HepG2 (cell line): ENCODE results near the gene GEMIN2. TPM values are rescaled to one million over a fixed set of nuclear protein-coding genes. Genes with fewer than 3 reads are reported as not detected.

ENCODE experiments used
- CHCHD3 ChIP-seq: sonication (generic); formaldehyde crosslinking; IDR thresholded peaks from 2 replicates; pipeline ENCODE4 v1.8.0; 2022; ENCODE audit warnings: mild to moderate bottlenecking, missing genetic modification reagents, moderate library complexity
- DNMT3B ChIP-seq: conservative IDR thresholded peaks from 2 replicates; pipeline ENCODE4 v1.6.1; 2016; ENCODE audit warnings: missing biosample characterization, control low read depth
- ELF3 ChIP-seq: IDR thresholded peaks from 2 replicates; pipeline ENCODE4 v1.6.1; 2016; ENCODE audit warnings: missing genetic modification reagents, missing compliant biosample characterization
- ERF ChIP-seq: IDR thresholded peaks from 2 replicates; pipeline ENCODE4 v1.6.1; 2018; ENCODE audit warnings: missing biosample characterization, missing genetic modification reagents
- FOXC1 ChIP-seq: sonication (generic); formaldehyde crosslinking; IDR thresholded peaks from 2 replicates; pipeline ENCODE4 v1.8.0; 2022; ENCODE audit warnings: mild to moderate bottlenecking, missing genetic modification reagents, borderline replicate concordance
- GLMP ChIP-seq: sonication (generic); formaldehyde crosslinking; IDR thresholded peaks from 2 replicates; pipeline ENCODE4 v1.9.0; 2021; ENCODE audit warnings: missing genetic modification reagents, mild to moderate bottlenecking, borderline replicate concordance
- HMG20B ChIP-seq: conservative IDR thresholded peaks from 2 replicates; pipeline ENCODE4 v1.6.1; 2016; ENCODE audit warnings: missing genetic modification reagents, missing compliant biosample characterization
- KDM4B ChIP-seq: sonication (generic); formaldehyde crosslinking; IDR thresholded peaks from 2 replicates; pipeline ENCODE4 v1.4.0; 2020; ENCODE audit warnings: missing genetic modification reagents
- MED8 ChIP-seq: sonication (generic); formaldehyde crosslinking; IDR thresholded peaks from 2 replicates; pipeline ENCODE4 v1.8.1; 2023; ENCODE audit warnings: mild to moderate bottlenecking, missing genetic modification reagents; ENCODE audit not compliant: insufficient replicate concordance
- MEIS1 ChIP-seq: sonication (generic); formaldehyde crosslinking; IDR thresholded peaks from 2 replicates; pipeline ENCODE4 v1.9.0; 2021; ENCODE audit warnings: mild to moderate bottlenecking, missing genetic modification reagents, moderate library complexity, borderline replicate concordance
- MTA1 ChIP-seq: sonication (generic); formaldehyde crosslinking; IDR thresholded peaks from 2 replicates; pipeline ENCODE4 v1.4.0; 2020; ENCODE audit warnings: missing genetic modification reagents, mild to moderate bottlenecking, borderline replicate concordance
- NFYB ChIP-seq: sonication (generic); formaldehyde crosslinking; IDR thresholded peaks from 2 replicates; pipeline ENCODE4 v1.4.0; 2020; ENCODE audit warnings: missing genetic modification reagents
- NRL ChIP-seq: sonication (generic); formaldehyde crosslinking; IDR thresholded peaks from 2 replicates; pipeline ENCODE4 v1.5.0; 2020; ENCODE audit warnings: missing genetic modification reagents, mild to moderate bottlenecking, moderate library complexity, borderline replicate concordance
- SMYD3 ChIP-seq: sonication (generic); formaldehyde crosslinking; IDR thresholded peaks from 2 replicates; pipeline ENCODE4 v1.8.1; 2023; ENCODE audit warnings: mild to moderate bottlenecking, missing genetic modification reagents
- TFDP2 ChIP-seq: sonication (generic); formaldehyde crosslinking; IDR thresholded peaks from 2 replicates; pipeline ENCODE4 v1.4.0; 2020; ENCODE audit warnings: missing genetic modification reagents
- ZNF205 ChIP-seq: IDR thresholded peaks from 2 replicates; pipeline ENCODE4 v1.6.1; 2018; ENCODE audit warnings: missing biosample characterization, missing genetic modification reagents
- ZNF430 ChIP-seq: sonication (generic); formaldehyde crosslinking; IDR thresholded peaks from 2 replicates; pipeline ENCODE4 v1.9.0; 2021; ENCODE audit warnings: mild to moderate bottlenecking, missing genetic modification reagents
- ZNF562 ChIP-seq: sonication (generic); formaldehyde crosslinking; IDR thresholded peaks from 2 replicates; pipeline ENCODE4 v1.8.0; 2022; ENCODE audit warnings: missing genetic modification reagents, borderline replicate concordance
- ZNF703 ChIP-seq: sonication (generic); formaldehyde crosslinking; IDR thresholded peaks from 2 replicates; pipeline ENCODE4 v1.5.1; 2020; ENCODE audit warnings: missing genetic modification reagents, mild to moderate bottlenecking, moderate library complexity, borderline replicate concordance
- polyA plus RNA-seq, 8 experiments: library from polyadenylated mRNA; depleted of rRNA in 3 of 8; stranded (reverse) in 7 of 8; unstranded in 1 of 8; fragments of >200 nt; fragmentation: Illumina TruSeq in 4 of 8; extraction: Trizol in 4 of 8; gene quantifications; 2 replicates each; pipeline versions ENCODE4 v1.2.1 to v1.2.3, GENCODE V29; 2011 to 2016; ENCODE audit warnings: low read depth in 4 of 8, missing spikeins in 1 of 8, mixed read lengths in 1 of 8; ENCODE audit not compliant: insufficient read depth in 1 of 8
- total RNA-seq, 5 experiments: library from RNA; depleted of rRNA; stranded (reverse); fragments of >200 nt; fragmentation: Illumina TruSeq; extraction: Trizol; gene quantifications; 2 replicates each; pipeline ENCODE4 v1.2.3, GENCODE V29; 2016; ENCODE audit warnings: low read depth in 1 of 5
- TF ChIP-seq, protein P1 (sequence below): sonication (generic); formaldehyde crosslinking; IDR thresholded peaks from 2 replicates; pipeline ENCODE4 v1.4.0; 2020; ENCODE audit warnings: missing genetic modification reagents
- TF ChIP-seq, protein P2 (sequence below): sonication (generic); formaldehyde crosslinking; IDR thresholded peaks from 2 replicates; pipeline ENCODE4 v1.9.0; 2022; ENCODE audit warnings: missing genetic modification reagents, mild to moderate bottlenecking, borderline replicate concordance
- TF ChIP-seq, protein P3 (sequence below): sonication (generic); formaldehyde crosslinking; IDR thresholded peaks from 2 replicates; pipeline ENCODE4 v1.8.0; 2022; ENCODE audit warnings: mild to moderate bottlenecking, missing genetic modification reagents

Gene GEMIN2
- total and polyA plus RNA-seq, 2 of the 13 experiments (the other 11 are each of a cell fraction or from before 2014, with no cell fraction given): 54.8 to 110 TPM

DNA sequence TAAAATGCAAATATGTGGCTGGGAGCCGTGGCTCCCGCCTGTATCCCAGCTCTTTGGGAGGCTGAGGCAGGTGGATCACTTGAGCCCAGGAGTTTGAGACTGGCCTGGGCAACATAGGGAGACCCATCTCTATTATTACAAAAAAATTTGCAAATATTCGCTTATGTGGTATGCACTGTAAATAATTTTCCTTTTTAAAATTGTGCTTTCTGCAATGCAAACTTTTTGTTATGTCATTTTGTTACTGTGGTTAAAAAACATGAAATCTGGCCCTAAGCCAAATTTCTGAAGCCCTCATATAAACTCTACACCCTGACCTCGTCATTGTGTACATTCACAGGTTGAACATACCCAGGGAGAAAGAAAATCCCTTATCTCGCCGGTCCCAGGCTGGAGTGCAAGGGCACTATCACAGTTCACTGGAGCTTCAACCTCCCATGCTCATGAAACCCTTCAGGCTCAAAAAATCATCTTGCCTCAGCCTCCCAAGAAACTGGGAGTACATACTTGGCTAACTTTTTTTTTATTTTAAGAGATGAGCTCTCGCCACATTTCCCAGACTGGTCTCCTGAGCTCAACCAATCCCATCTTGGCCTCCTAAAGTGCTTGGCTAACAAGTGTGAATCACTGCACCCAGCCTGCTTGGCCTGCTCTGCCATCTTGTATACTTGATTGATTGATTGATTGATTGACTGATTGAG, 31.3 kb downstream of the GEMIN2 start (continued):
- TF ChIP-seq NFYB (CRISPR knock-in tag): 0 out of 2 replicates have a peak, but pooled peaks have one; percentile 18
- no peak for TF ChIP-seq CHCHD3 (CRISPR knock-in tag)
- peak; percentile 58 for TF ChIP-seq ELF3 (CRISPR knock-in tag)
- no peak for TF ChIP-seq MEIS1 (CRISPR knock-in tag)
- TF ChIP-seq HMG20B (CRISPR knock-in tag): 0 out of 2 replicates have a peak, but pooled peaks have one; percentile 24
- peak; percentile 75; the same call in 1 of the 2 replicates for TF ChIP-seq ZNF430 (CRISPR knock-in tag)
- peak; percentile 58; the same call in 1 of the 2 replicates for TF ChIP-seq ERF (CRISPR knock-in tag)
- TF ChIP-seq DNMT3B (CRISPR knock-in tag): no peak
- TF ChIP-seq ZNF562: no peak
- TF ChIP-seq, protein P1, sequence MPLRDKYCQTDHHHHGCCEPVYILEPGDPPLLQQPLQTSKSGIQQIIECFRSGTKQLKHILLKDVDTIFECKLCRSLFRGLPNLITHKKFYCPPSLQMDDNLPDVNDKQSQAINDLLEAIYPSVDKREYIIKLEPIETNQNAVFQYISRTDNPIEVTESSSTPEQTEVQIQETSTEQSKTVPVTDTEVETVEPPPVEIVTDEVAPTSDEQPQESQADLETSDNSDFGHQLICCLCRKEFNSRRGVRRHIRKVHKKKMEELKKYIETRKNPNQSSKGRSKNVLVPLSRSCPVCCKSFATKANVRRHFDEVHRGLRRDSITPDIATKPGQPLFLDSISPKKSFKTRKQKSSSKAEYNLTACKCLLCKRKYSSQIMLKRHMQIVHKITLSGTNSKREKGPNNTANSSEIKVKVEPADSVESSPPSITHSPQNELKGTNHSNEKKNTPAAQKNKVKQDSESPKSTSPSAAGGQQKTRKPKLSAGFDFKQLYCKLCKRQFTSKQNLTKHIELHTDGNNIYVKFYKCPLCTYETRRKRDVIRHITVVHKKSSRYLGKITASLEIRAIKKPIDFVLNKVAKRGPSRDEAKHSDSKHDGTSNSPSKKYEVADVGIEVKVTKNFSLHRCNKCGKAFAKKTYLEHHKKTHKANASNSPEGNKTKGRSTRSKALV: peak; percentile 48; the same call in 1 of the 2 replicates
- TF ChIP-seq, protein P2, sequence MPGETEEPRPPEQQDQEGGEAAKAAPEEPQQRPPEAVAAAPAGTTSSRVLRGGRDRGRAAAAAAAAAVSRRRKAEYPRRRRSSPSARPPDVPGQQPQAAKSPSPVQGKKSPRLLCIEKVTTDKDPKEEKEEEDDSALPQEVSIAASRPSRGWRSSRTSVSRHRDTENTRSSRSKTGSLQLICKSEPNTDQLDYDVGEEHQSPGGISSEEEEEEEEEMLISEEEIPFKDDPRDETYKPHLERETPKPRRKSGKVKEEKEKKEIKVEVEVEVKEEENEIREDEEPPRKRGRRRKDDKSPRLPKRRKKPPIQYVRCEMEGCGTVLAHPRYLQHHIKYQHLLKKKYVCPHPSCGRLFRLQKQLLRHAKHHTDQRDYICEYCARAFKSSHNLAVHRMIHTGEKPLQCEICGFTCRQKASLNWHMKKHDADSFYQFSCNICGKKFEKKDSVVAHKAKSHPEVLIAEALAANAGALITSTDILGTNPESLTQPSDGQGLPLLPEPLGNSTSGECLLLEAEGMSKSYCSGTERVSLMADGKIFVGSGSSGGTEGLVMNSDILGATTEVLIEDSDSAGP (CRISPR knock-in tag): no peak
- no peak for TF ChIP-seq FOXC1 (CRISPR knock-in tag)
- TF ChIP-seq SMYD3 (CRISPR knock-in tag): peak; percentile 67; the same call in 1 of the 2 replicates
- no peak for TF ChIP-seq TFDP2 (CRISPR knock-in tag)
- peak; percentile 37 for TF ChIP-seq MED8 (CRISPR knock-in tag)
- 0 out of 2 replicates have a peak, but pooled peaks have one; percentile 26 for TF ChIP-seq KDM4B (CRISPR knock-in tag)
- TF ChIP-seq, protein P3, sequence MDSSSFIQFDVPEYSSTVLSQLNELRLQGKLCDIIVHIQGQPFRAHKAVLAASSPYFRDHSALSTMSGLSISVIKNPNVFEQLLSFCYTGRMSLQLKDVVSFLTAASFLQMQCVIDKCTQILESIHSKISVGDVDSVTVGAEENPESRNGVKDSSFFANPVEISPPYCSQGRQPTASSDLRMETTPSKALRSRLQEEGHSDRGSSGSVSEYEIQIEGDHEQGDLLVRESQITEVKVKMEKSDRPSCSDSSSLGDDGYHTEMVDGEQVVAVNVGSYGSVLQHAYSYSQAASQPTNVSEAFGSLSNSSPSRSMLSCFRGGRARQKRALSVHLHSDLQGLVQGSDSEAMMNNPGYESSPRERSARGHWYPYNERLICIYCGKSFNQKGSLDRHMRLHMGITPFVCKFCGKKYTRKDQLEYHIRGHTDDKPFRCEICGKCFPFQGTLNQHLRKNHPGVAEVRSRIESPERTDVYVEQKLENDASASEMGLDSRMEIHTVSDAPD (CRISPR knock-in tag): no peak
- TF ChIP-seq MTA1 (CRISPR knock-in tag): no peak
- TF ChIP-seq NRL: no peak
- no peak for TF ChIP-seq GLMP (CRISPR knock-in tag)
- 0 out of 2 replicates have a peak, but pooled peaks have one; percentile 24 for TF ChIP-seq ZNF703
- TF ChIP-seq ZNF205 (CRISPR knock-in tag): no peak
